ENCODE measurements around the gene MEPE. TPM values are rescaled to one million over a fixed set of nuclear protein-coding genes. Genes with fewer than 3 reads are reported as not detected.

Gene MEPE
- total and polyA plus RNA-seq, 2 of the 8 experiments (the other 6 are each of a cell fraction or from before 2014, with no cell fraction given): not detected

GRCh38 chr4:87868522-87868921 lies 35.8 kb downstream of the MEPE start (continued):
- TF ChIP-seq SP2 (IDR thresholded peaks at IDR 0.05; ENCODE audit: low read length): no peak
